Measurements from ENCODE around the gene ATP6V1A. TPM values are rescaled to one million over a fixed set of nuclear protein-coding genes. Genes with fewer than 3 reads are reported as not detected.

Gene ATP6V1A
- total and polyA plus RNA-seq, 2 of the 13 experiments (the other 11 are each of a cell fraction or from before 2014, with no cell fraction given): 23.4 to 95.1 TPM

GRCh38 chr3:113745756-113746547 is 883 bp upstream of the ATP6V1A start, which contains the start of gene NAA50 (continued):
- TF ChIP-seq GABPA (IDR thresholded peaks at IDR 0.05; ENCODE audit: low read depth, low read length) (no peak; the same call in 1 of the 2 replicates), GABPA (CRISPR knock-in tag; IDR thresholded peaks at IDR 0.05; ENCODE audit: low read depth) (no peak), ARNTL (CRISPR knock-in tag; IDR thresholded peaks at IDR 0.05) (no peak), FOSL1 (CRISPR knock-in tag; IDR thresholded peaks at IDR 0.05; ENCODE audit: borderline replicate concordance) (0 out of 2 replicates have a peak, but pooled peaks have one; percentile 16), ZBTB43 (CRISPR knock-in tag; conservative IDR thresholded peaks at IDR 0.05) (no peak), ZNF33A (CRISPR knock-in tag; IDR thresholded peaks at IDR 0.05; ENCODE audit: borderline replicate concordance) (peak; percentile 44; the same call in 1 of the 2 replicates), ZNF816 (CRISPR knock-in tag; IDR thresholded peaks at IDR 0.05; ENCODE audit: borderline replicate concordance) (no peak), NFE2 (CRISPR knock-in tag; IDR thresholded peaks at IDR 0.05) (no peak), ZMAT5 (CRISPR knock-in tag; IDR thresholded peaks at IDR 0.05; ENCODE audit: borderline replicate concordance, low read depth) (no peak), RARA (CRISPR knock-in tag; IDR thresholded peaks at IDR 0.05) (peak; percentile 48), NCOR1 (IDR thresholded peaks at IDR 0.05; ENCODE audit: borderline replicate concordance, low read length) (no peak), ELF3 (CRISPR knock-in tag; IDR thresholded peaks at IDR 0.05) (0 out of 2 replicates have a peak, but pooled peaks have one; percentile 8), NFE2L1 (CRISPR knock-in tag; IDR thresholded peaks at IDR 0.05; ENCODE audit: borderline replicate concordance) (no peak), POLR2AphosphoS5 (IDR thresholded peaks at IDR 0.05; ENCODE audit: low read depth, low read length) (peak; percentile 74), HDAC6 (IDR thresholded peaks at IDR 0.05; ENCODE audit: low read depth, low read length) (no peak), ONECUT2 (CRISPR knock-in tag; IDR thresholded peaks at IDR 0.05) (no peak), ISX (CRISPR knock-in tag; conservative IDR thresholded peaks at IDR 0.05) (no peak), NFE2L2 (IDR thresholded peaks at IDR 0.05; ENCODE audit: low read length) (no peak), NFYC (CRISPR knock-in tag; IDR thresholded peaks at IDR 0.05) (no peak), DZIP1 (CRISPR knock-in tag; IDR thresholded peaks at IDR 0.05) (no peak), SMAD9 (CRISPR knock-in tag; IDR thresholded peaks at IDR 0.05) (no peak), CCAR2 (optimal IDR thresholded peaks at IDR 0.05; ENCODE audit: low read depth, low read length) (no peak), ZNF704 (CRISPR knock-in tag; IDR thresholded peaks at IDR 0.05; ENCODE audit: borderline replicate concordance) (no peak; the same call in 1 of the 2 replicates), ZUFSP (CRISPR knock-in tag; IDR thresholded peaks at IDR 0.05; ENCODE audit: borderline replicate concordance) (no peak)
